K562 (cell line): ENCODE results near the gene PDE11A. TPM values are rescaled to one million over a fixed set of nuclear protein-coding genes. Genes with fewer than 3 reads are reported as not detected.

Experiments used
- ATAC-seq: fragments of 200-7000 bp; cut with Tn5 transposase; 3 replicates; pipeline ENCODE4 v1.9.1; 2020; ENCODE audit warnings: moderate library complexity
- BruUV-seq: library from RNA; stranded (reverse); fragments of 400-500 nt; replicated peaks from 2 replicates; lab custom pipeline; 2021; lab: Mats Ljungman, UMichigan
- CTCF ChIA-PET: fragments of 300-600 bp; formaldehyde crosslinking; extraction: SDS; loops from one replicate; lab custom pipeline; 2021; ENCODE audit warnings: low intra/inter-chr PET ratio; lab: Yijun Ruan, JAX
- POLR2A ChIA-PET: fragments of 300-600, 350-650 bp; sonication (Branson Sonifier 250); formaldehyde crosslinking; extraction: SDS; loops from one replicate; lab custom pipeline; 2021; ENCODE audit warnings: antibody characterized with exemption, inconsistent platforms; lab: Yijun Ruan, JAX
- DNase-seq, 4 experiments: peaks; one replicate each; pipeline versions ENCODE4 v3.0.0 to v3.0.0-alpha.2; 2011 to 2018; ENCODE audit warnings: low spot score in 3 of 4, mixed read lengths in 3 of 4; ENCODE audit errors: extremely low read depth in 1 of 4
- FAIRE-seq: peaks from 2 replicates; lab custom pipeline; 2011; peaks lifted over from hg19 to GRCh38; lab: Jason Lieb, UNC
- H2AFZ ChIP-seq: 2 replicates; pipeline ENCODE4 v1.6.0; 2011; ENCODE audit warnings: low read depth, low read length, control low read depth, inconsistent platforms
- H3K27ac ChIP-seq: fragments of 200-600 bp; 3 replicates; pipeline ENCODE4 v1.8.0; 2011; ENCODE audit warnings: low read depth, mild to moderate bottlenecking, control low read depth, inconsistent platforms, low read length, moderate library complexity, mixed read lengths; ENCODE audit errors: extremely low read depth
- H3K27me3 ChIP-seq, 2 experiments: fragments of 300-600 bp in 1 of 2; 2 replicates in 1 of 2; 3 replicates in 1 of 2; pipeline versions ENCODE4 v1.6.0 to v1.8.0; 2011; ENCODE audit warnings: inconsistent platforms in 2 of 2, low read length in 2 of 2, mild to moderate bottlenecking in 1 of 2, mixed read lengths in 1 of 2, moderate library complexity in 1 of 2; ENCODE audit not compliant: control insufficient read depth in 2 of 2, insufficient read depth in 2 of 2
- H3K36me3 ChIP-seq: fragments of 300-600 bp; 3 replicates; pipeline ENCODE4 v1.8.0; 2011; ENCODE audit warnings: mild to moderate bottlenecking, low read length, inconsistent platforms; ENCODE audit not compliant: control insufficient read depth, insufficient read depth
- H3K4me1 ChIP-seq, 2 experiments: fragments of 200-600 bp in 1 of 2; replicated peaks in 1 of 2; 2 replicates in 1 of 2; 3 replicates in 1 of 2; pipeline versions ENCODE4 v1.5.1 to v1.8.0; 2011; ENCODE audit warnings: inconsistent platforms in 2 of 2, low read length in 2 of 2, mild to moderate bottlenecking in 1 of 2, mixed read lengths in 1 of 2, moderate library complexity in 1 of 2; ENCODE audit not compliant: control insufficient read depth in 2 of 2, insufficient read depth in 2 of 2
- H3K4me2 ChIP-seq: 2 replicates; pipeline ENCODE4 v1.6.1; 2011; ENCODE audit warnings: low read length, control low read depth, inconsistent platforms, mixed read lengths; ENCODE audit not compliant: insufficient read depth
- H3K4me3 ChIP-seq: fragments of 200-600 bp; sonication (generic), shearing (Covaris generic); 2 replicates; pipeline ENCODE4 v1.5.1; 2016; ENCODE audit warnings: control low read depth, inconsistent platforms
- H3K79me2 ChIP-seq: fragments of 200-600 bp; 3 replicates; pipeline ENCODE4 v1.8.0; 2011; ENCODE audit warnings: low read length, inconsistent platforms; ENCODE audit not compliant: control insufficient read depth, insufficient read depth
- H3K9ac ChIP-seq, 2 experiments: 2 replicates each; pipeline versions ENCODE4 v1.6.0 to v1.6.1; 2011; ENCODE audit warnings: low read depth in 2 of 2, low read length in 2 of 2, control low read depth in 1 of 2, inconsistent platforms in 1 of 2, mild to moderate bottlenecking in 1 of 2, mixed read lengths in 1 of 2; ENCODE audit not compliant: insufficient read depth in 1 of 2
- H3K9me1 ChIP-seq: one replicate; pipeline ENCODE4 v1.6.0; 2011; ENCODE audit warnings: inconsistent platforms, mild to moderate bottlenecking, low read length, moderate library complexity; ENCODE audit not compliant: control insufficient read depth, insufficient read depth
- H3K9me3 ChIP-seq: replicated peaks from 2 replicates; pipeline ENCODE4 v1.5.1; 2011; ENCODE audit warnings: low read depth, low read length, inconsistent platforms; ENCODE audit not compliant: control insufficient read depth, insufficient read depth
- H4K20me1 ChIP-seq: replicated peaks from 2 replicates; pipeline ENCODE4 v1.6.1; 2011; ENCODE audit warnings: low read length, inconsistent platforms, mixed read lengths; ENCODE audit not compliant: control insufficient read depth, insufficient read depth
- SNRNP70 ChIP-seq: fragments of 200-400 bp; formaldehyde crosslinking; optimal IDR thresholded peaks from 2 replicates; pipeline ENCODE3; 2017; ENCODE audit warnings: low read depth, low read length
- STAT5A ChIP-seq: IDR thresholded peaks from 2 replicates; pipeline ENCODE4 v1.6.1; 2012; ENCODE audit warnings: low read length, inconsistent platforms, borderline replicate concordance
- THRB ChIP-seq: fragments of 450-650 bp; formaldehyde crosslinking; conservative IDR thresholded peaks from 2 replicates; pipeline ENCODE4 v1.4.0; 2022; ENCODE audit warnings: mild to moderate bottlenecking, missing genetic modification characterization
- TOE1 ChIP-seq, 2 experiments: fragments of 450-650 bp in 1 of 2; sonication (generic) in 1 of 2; formaldehyde crosslinking in 1 of 2; IDR thresholded peaks; 2 replicates each; pipeline versions ENCODE4 v1.7.1 to v1.8.0; 2016 to 2022; ENCODE audit warnings: borderline replicate concordance in 2 of 2, mild to moderate bottlenecking in 2 of 2, antibody characterized with exemption in 1 of 2, inconsistent platforms in 1 of 2, low read depth in 1 of 2, missing genetic modification reagents in 1 of 2, moderate library complexity in 1 of 2
- ZNF253 ChIP-seq: fragments of 250-450 bp; sonication (Bioruptor Pico); conservative IDR thresholded peaks from 2 replicates; pipeline ENCODE4 v1.6.1; 2021; ENCODE audit warnings: mild to moderate bottlenecking
- WGBS: fragments of 100-300 bp; shearing (Covaris generic); methylation state at CpG from one replicate; pipeline ENCODE4 v1.1.6; 2016; ENCODE audit warnings: low coverage, mixed read lengths; ENCODE audit not compliant: insufficient coverage; ENCODE audit errors: missing lambda C conversion rate; 5-methylcytosine and 5-hydroxymethylcytosine counted together
- in situ Hi-C: fragments of 300-500 bp; cut with MboI; formaldehyde crosslinking; loops from 4 replicates; pipeline ENCODE4 v1.15.0; 2018; ENCODE audit warnings: inconsistent platforms, mixed read lengths
- intact Hi-C: fragments of 100-400 bp; cut with micrococcal nuclease; formaldehyde crosslinking; loops from 2 replicates; pipeline ENCODE4 v1.14.2; 2022
- polyA plus RNA-seq, 8 experiments: library from polyadenylated mRNA; depleted of rRNA in 4 of 8; stranded (reverse) in 5 of 8; unstranded in 3 of 8; fragments of >200 nt; fragmentation: Nextera tagmentation in 2 of 8; fragmentation: Illumina TruSeq in 1 of 8; extraction: Ambion mirVana in 2 of 8; extraction: Trizol in 1 of 8; gene quantifications; 2 replicates each; pipeline versions ENCODE4 v1.2.1 to v1.2.3, GENCODE V29; 2011 to 2014; ENCODE audit warnings: inconsistent platforms in 1 of 8, missing spikeins in 1 of 8
- total RNA-seq, 7 experiments: library from RNA; depleted of rRNA in 6 of 7; stranded (reverse); fragments of >200 nt in 6 of 7; fragmentation: Illumina TruSeq in 2 of 7; extraction: Trizol in 2 of 7; gene quantifications; 2 replicates each; pipeline versions ENCODE4 v1.2.1 to v1.2.3, GENCODE V29; 2011 to 2021; ENCODE audit warnings: low replicate concordance in 1 of 7

Gene PDE11A
- total and polyA plus RNA-seq, 9 of the 15 experiments (the other 6 are each of a cell fraction or from before 2014, with no cell fraction given), result 3.2 to 22.1 (median 5.7) TPM

GRCh38 chr2:178044836-178045235 lies 27.7 kb downstream of the PDE11A start:
- DNase-seq, result no peak
- no peaks in the 10 kb centered on the region for H4K20me1 ChIP-seq
- H2AFZ ChIP-seq, result no peak overlapping the region
- H3K36me3 ChIP-seq, result no peaks in the 10 kb centered on the region
- no peaks in the 10 kb centered on the region for H3K9me3 ChIP-seq
- no peak overlapping the region for H3K4me3 ChIP-seq
- no peak for FAIRE-seq
- H3K27ac ChIP-seq, result no peak overlapping the region
- no TSS peak for BruUV-seq
- 5% methylated on average over 1 of the region's 1 CpG for WGBS
- in situ Hi-C loops (no loop called here), intact Hi-C loops (no loop called here)
- ATAC-seq, result no peak
- H3K9ac ChIP-seq, result no peak overlapping the region
- H3K9me1 ChIP-seq, result no peaks in the 10 kb centered on the region
- ChIA-PET POLR2A (no interaction called here), CTCF (no interaction called here)
- H3K4me2 ChIP-seq, result no peak overlapping the region
- no peaks in the 10 kb centered on the region for H3K79me2 ChIP-seq
- no peaks in the 10 kb centered on the region; a peak in 2 of 5 replicates for H3K27me3 ChIP-seq
- no peaks in the 10 kb centered on the region for H3K4me1 ChIP-seq
- TF ChIP-seq STAT5A, result no peak
- TF ChIP-seq THRB (CRISPR knock-in tag), result no peak

DNA sequence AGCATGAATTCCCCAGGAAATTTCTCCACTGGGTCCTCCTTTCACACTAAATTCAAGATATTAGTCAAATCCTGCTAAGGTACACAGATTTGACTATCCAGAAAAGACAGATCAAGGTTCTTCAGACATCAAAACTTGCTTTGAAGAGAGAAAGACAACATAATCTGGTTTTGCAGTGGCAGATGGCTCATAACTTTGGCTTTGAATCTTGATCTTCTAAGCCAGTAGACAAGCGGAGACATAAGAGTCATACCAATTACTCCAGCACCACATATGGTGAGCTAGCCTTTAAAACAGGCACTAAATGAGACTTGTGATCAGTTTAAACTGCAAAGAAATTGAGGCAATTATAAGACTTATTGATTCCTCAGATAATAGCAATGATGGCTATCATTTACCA lies 29.3 kb downstream of the PDE11A start:
- POLR2A ChIA-PET, result no interaction called here
- in situ Hi-C loops (no loop called here), intact Hi-C loops (no loop called here)
- Histone ChIP-seq H3K9me1 (no peaks in the 10 kb centered on the region), H3K4me1 (no peaks in the 10 kb centered on the region), H3K27me3 (no peaks in the 10 kb centered on the region), H4K20me1 (no peaks in the 10 kb centered on the region), H3K4me3 (no peak overlapping the region), H3K4me2 (no peak overlapping the region), H3K9me3 (no peaks in the 10 kb centered on the region), H3K9ac (no peak overlapping the region), H2AFZ (no peak overlapping the region), H3K79me2 (no peaks in the 10 kb centered on the region), H3K36me3 (no peaks in the 10 kb centered on the region)
- WGBS, result 5% methylated on average over 1 of the region's 1 CpG
- CTCF ChIA-PET, result no interaction called here
- BruUV-seq, result no TSS peak
- DNase-seq (no peak), FAIRE-seq (no peak), ATAC-seq (no peak)
- TF ChIP-seq ZNF253 (CRISPR knock-in tag), result no peak
- TF ChIP-seq SNRNP70, result no peak
- no peak for TF ChIP-seq TOE1 (IDR thresholded peaks at IDR 0.05; ENCODE audit: borderline replicate concordance)
- TF ChIP-seq TOE1 (CRISPR knock-in tag; IDR thresholded peaks at IDR 0.05; ENCODE audit: borderline replicate concordance, low read depth), result no peak
- TF ChIP-seq, all 486 proteins: peak for 0
- H3K27ac ChIP-seq, result no peak overlapping the region
